HCT116 (cell line): Measurements from ENCODE around the gene SLC12A7. TPM values are rescaled to one million over a fixed set of nuclear protein-coding genes. Genes with fewer than 3 reads are reported as not detected.

Source experiments
- ATAC-seq: fragments of 200-7000 bp; cut with Tn5 transposase; 2 replicates; pipeline ENCODE4 v1.9.1; 2020; ENCODE audit warnings: mild to moderate bottlenecking, moderate library complexity
- BruUV-seq: library from RNA; stranded (reverse); fragments of 400-500 nt; replicated peaks from 2 replicates; lab custom pipeline; 2021; lab: Mats Ljungman, UMichigan
- CTCF ChIA-PET: fragments of 300-600 bp; sonication (Branson Sonifier 250); formaldehyde crosslinking; loops from one replicate; lab custom pipeline; 2021; ENCODE audit warnings: antibody characterized with exemption; lab: Charles Lee
- POLR2A ChIA-PET: fragments of 300-600, 350-600 bp; sonication (Branson Sonifier 250); formaldehyde crosslinking; loops from one replicate; lab custom pipeline; 2021; ENCODE audit warnings: antibody characterized with exemption; lab: Charles Lee
- RAD21 ChIA-PET, 2 experiments: fragments of 300-600 bp; sonication (Branson Sonifier 250); formaldehyde crosslinking; loops; one replicate each; lab custom pipeline; 2023; ENCODE audit warnings: low total read pairs in 2 of 2; ENCODE audit not compliant: uncharacterized antibody in 2 of 2, unreplicated experiment in 2 of 2, low non-redundant PET in 1 of 2; lab: Charles Lee
- DNase-seq: peaks from one replicate; pipeline ENCODE4 v3.0.0-alpha.2; 2010; ENCODE audit warnings: low read depth, low spot score
- H2AFZ ChIP-seq: fragments of 200-600 bp; shearing (Covaris generic), sonication (generic); 2 replicates; pipeline ENCODE4 v1.6.1; 2017; ENCODE audit warnings: low read depth, mixed run types, mixed read lengths, antibody characterized with exemption, low read length; ENCODE audit not compliant: poor library complexity, severe bottlenecking
- H3K27ac ChIP-seq: 2 replicates; pipeline ENCODE4 v1.5.1; 2012; ENCODE audit warnings: low read depth, low read length
- H3K27me3 ChIP-seq: fragments of 200-600 bp; sonication (generic); 2 replicates; pipeline ENCODE4 v1.6.1; 2016; ENCODE audit warnings: mixed run types, low read length, mixed read lengths; ENCODE audit not compliant: insufficient read depth
- H3K36me3 ChIP-seq, 2 experiments: fragments of 200-500 bp in 1 of 2; fragments of 200-600 bp in 1 of 2; sonication (Bioruptor generic) in 1 of 2; sonication (generic) in 1 of 2; 2 replicates each; pipeline versions ENCODE4 v1.5.1 to v1.6.1; 2014 to 2016; ENCODE audit warnings: low read length in 2 of 2, inconsistent platforms in 1 of 2, mixed read lengths in 1 of 2, mixed run types in 1 of 2; ENCODE audit not compliant: insufficient read depth in 2 of 2, control insufficient read depth in 1 of 2
- H3K4me1 ChIP-seq, 2 experiments: fragments of 200-600 bp in 1 of 2; sonication (generic) in 1 of 2; 2 replicates each; pipeline versions ENCODE4 v1.5.1 to v1.6.1; 2012 to 2017; ENCODE audit warnings: low read length in 2 of 2, inconsistent platforms in 1 of 2, mild to moderate bottlenecking in 1 of 2, mixed read lengths in 1 of 2, mixed run types in 1 of 2, moderate library complexity in 1 of 2; ENCODE audit not compliant: insufficient read depth in 2 of 2, control insufficient read depth in 1 of 2
- H3K4me2 ChIP-seq: fragments of 200-600 bp; sonication (generic); 2 replicates; pipeline ENCODE4 v1.6.1; 2017; ENCODE audit warnings: mixed run types, low read length, mixed read lengths
- H3K4me3 ChIP-seq, 2 experiments: fragments of 200-600 bp in 1 of 2; sonication (generic) in 1 of 2; replicated peaks in 1 of 2; 2 replicates each; pipeline ENCODE4 v1.5.1; 2011 to 2016; ENCODE audit warnings: low read length in 2 of 2, control low read depth in 1 of 2, low read depth in 1 of 2, mild to moderate bottlenecking in 1 of 2, mixed read lengths in 1 of 2, mixed run types in 1 of 2
- H3K79me2 ChIP-seq: fragments of 200-600 bp; sonication (generic); 2 replicates; pipeline ENCODE4 v1.6.1; 2017; ENCODE audit warnings: mild to moderate bottlenecking, mixed run types, low read length, moderate library complexity, mixed read lengths; ENCODE audit not compliant: insufficient read depth
- H3K9ac ChIP-seq: fragments of 200-600 bp; sonication (generic); 2 replicates; pipeline ENCODE4 v1.6.1; 2016; ENCODE audit warnings: low read length, mixed read lengths
- H3K9me2 ChIP-seq: fragments of 200-600 bp; sonication (generic), shearing (Covaris generic); 2 replicates; pipeline ENCODE4 v1.6.1; 2017; ENCODE audit warnings: mixed run types, mild to moderate bottlenecking, moderate library complexity; ENCODE audit not compliant: insufficient read depth
- H3K9me3 ChIP-seq, 2 experiments: fragments of 200-500 bp in 1 of 2; fragments of 200-600 bp in 1 of 2; sonication (Bioruptor generic) in 1 of 2; sonication (generic) in 1 of 2; 2 replicates each; pipeline ENCODE4 v1.6.1; 2014 to 2017; ENCODE audit warnings: low read length in 2 of 2, mixed read lengths in 2 of 2, inconsistent platforms in 1 of 2, low read depth in 1 of 2, mild to moderate bottlenecking in 1 of 2, mixed run types in 1 of 2, moderate library complexity in 1 of 2; ENCODE audit not compliant: control insufficient read depth in 1 of 2, insufficient read depth in 1 of 2
- H4K20me1 ChIP-seq: fragments of 200-600 bp; sonication (generic), shearing (Covaris generic); 2 replicates; pipeline ENCODE4 v1.6.1; 2017; ENCODE audit warnings: mixed run types, mild to moderate bottlenecking, moderate library complexity; ENCODE audit not compliant: insufficient read depth
- ATF3 ChIP-seq: IDR thresholded peaks from 2 replicates; pipeline ENCODE4 v1.6.1; 2012
- CBX3 ChIP-seq: IDR thresholded peaks from 2 replicates; pipeline ENCODE4 v1.6.1; 2012; ENCODE audit warnings: low read depth
- EZH2 ChIP-seq: fragments of 200-600 bp; sonication (generic); IDR thresholded peaks from 2 replicates; pipeline ENCODE4 v1.6.1; 2017; ENCODE audit warnings: antibody characterized with exemption, mixed run types
- POLR2A ChIP-seq: IDR thresholded peaks from 2 replicates; pipeline ENCODE4 v1.7.0; 2011; ENCODE audit warnings: borderline replicate concordance; ENCODE audit not compliant: insufficient read depth, insufficient read length; ENCODE audit errors: extremely low read depth
- RAD21 ChIP-seq: IDR thresholded peaks from 2 replicates; pipeline ENCODE4 v1.6.1; 2012; ENCODE audit warnings: low read depth, mild to moderate bottlenecking
- YY1 ChIP-seq: IDR thresholded peaks from 2 replicates; pipeline ENCODE4 v1.6.1; 2011; ENCODE audit warnings: low read length, low read depth, moderate library complexity, mild to moderate bottlenecking; ENCODE audit not compliant: insufficient replicate concordance; ENCODE audit errors: extremely low read depth
- ZNF274 ChIP-seq: fragments of 200-500 bp; sonication (Bioruptor generic); IDR thresholded peaks from 2 replicates; pipeline ENCODE4 v1.6.1; 2014; ENCODE audit warnings: mild to moderate bottlenecking, low read depth, low read length, inconsistent platforms
- intact Hi-C: fragments of 100-400 bp; cut with micrococcal nuclease; formaldehyde crosslinking; loops from 2 replicates; pipeline ENCODE4 v1.10.0; 2022
- total RNA-seq: library from RNA; stranded (reverse); gene quantifications from one replicate; pipeline ENCODE4 v1.2.1, GENCODE V29; 2021; ENCODE audit not compliant: unreplicated experiment
- TF ChIP-seq, protein P1 (sequence below): IDR thresholded peaks from 2 replicates; pipeline ENCODE4 v1.6.1; 2012
- TF ChIP-seq, protein P2 (sequence below): IDR thresholded peaks from 2 replicates; pipeline ENCODE4 v1.6.1; 2011; ENCODE audit warnings: mild to moderate bottlenecking, low read length, moderate library complexity; ENCODE audit not compliant: insufficient replicate concordance; ENCODE audit errors: extremely low read depth

SLC12A7 gene
- total RNA-seq, 1 experiment from 2014 or later, result 29.6 TPM

DNA sequence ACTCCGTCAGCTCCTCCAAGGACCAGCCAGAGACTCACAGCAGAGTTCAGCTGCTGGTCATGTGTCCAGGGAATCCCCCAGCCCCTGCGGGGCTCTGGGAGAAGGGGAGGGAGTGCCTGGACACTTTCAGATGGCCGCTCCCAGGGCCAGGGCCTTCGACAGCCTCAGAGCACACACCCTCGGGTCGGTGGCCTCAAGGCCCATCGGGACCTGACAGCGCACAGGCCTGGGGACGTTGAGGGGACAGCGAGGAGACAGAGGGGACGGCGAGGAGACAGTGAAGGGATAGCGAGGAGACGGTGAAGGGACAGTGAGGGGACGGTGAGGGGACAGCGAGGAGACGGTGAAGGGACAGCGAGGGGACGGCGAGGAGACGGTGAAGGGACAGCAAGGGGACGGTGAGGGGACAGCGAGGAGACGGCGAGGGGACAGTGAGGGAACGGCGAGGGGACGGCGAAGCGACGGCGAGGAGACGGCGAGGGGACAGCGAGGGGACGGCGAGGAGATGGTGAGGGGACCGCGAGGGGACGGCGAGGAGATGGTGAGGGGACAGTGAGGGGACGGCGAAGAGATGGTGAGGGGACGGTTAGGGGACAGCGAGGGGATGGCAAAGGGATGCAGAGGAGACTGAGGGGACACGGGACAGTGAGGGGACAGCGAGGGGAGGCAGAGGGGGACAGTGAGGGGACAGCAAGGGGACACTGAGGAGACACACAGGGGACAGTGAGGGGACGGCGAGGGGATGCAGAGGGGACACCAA is 47.3 kb downstream of the SLC12A7 start:
- TF ChIP-seq CBX3 (no peak), ATF3 (no peak), POLR2A (no peak), YY1 (no peak), EZH2 (no peak), RAD21 (no peak), ZNF274 (no peak)
- TF ChIP-seq, protein P1, sequence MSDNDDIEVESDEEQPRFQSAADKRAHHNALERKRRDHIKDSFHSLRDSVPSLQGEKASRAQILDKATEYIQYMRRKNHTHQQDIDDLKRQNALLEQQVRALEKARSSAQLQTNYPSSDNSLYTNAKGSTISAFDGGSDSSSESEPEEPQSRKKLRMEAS, result no peak
- TF ChIP-seq, protein P2, sequence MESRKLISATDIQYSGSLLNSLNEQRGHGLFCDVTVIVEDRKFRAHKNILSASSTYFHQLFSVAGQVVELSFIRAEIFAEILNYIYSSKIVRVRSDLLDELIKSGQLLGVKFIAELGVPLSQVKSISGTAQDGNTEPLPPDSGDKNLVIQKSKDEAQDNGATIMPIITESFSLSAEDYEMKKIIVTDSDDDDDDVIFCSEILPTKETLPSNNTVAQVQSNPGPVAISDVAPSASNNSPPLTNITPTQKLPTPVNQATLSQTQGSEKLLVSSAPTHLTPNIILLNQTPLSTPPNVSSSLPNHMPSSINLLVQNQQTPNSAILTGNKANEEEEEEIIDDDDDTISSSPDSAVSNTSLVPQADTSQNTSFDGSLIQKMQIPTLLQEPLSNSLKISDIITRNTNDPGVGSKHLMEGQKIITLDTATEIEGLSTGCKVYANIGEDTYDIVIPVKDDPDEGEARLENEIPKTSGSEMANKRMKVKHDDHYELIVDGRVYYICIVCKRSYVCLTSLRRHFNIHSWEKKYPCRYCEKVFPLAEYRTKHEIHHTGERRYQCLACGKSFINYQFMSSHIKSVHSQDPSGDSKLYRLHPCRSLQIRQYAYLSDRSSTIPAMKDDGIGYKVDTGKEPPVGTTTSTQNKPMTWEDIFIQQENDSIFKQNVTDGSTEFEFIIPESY, result no peak
- BruUV-seq, result no TSS peak
- H3K9ac ChIP-seq, result no peak overlapping the region

More for the DNA sequence above, 47.3 kb downstream of the SLC12A7 start:
- ChIA-PET RAD21 (no interaction called here), CTCF (no interaction called here), POLR2A (no interaction called here)
- Histone ChIP-seq H3K36me3 (no peaks in the 10 kb centered on the region; a peak in 2 of 4 replicates), H3K9me3 (no peaks in the 10 kb centered on the region), H3K4me1 (no peaks in the 10 kb centered on the region), H3K27me3 (no peaks in the 10 kb centered on the region), H3K27ac (no peak overlapping the region), H2AFZ (no peak overlapping the region), H3K4me3 (no peak overlapping the region), H4K20me1 (no peaks in the 10 kb centered on the region), H3K4me2 (no peak overlapping the region), H3K79me2 (no peaks in the 10 kb centered on the region), H3K9me2 (no peaks in the 10 kb centered on the region)
- ATAC-seq (no peak), DNase-seq (no peak)
- intact Hi-C loops, result no loop called here
